Midbrain (tissue), 1 donor: ENCODE results near the gene ARFGEF2.
A peak's percentile ranks its signal among the peaks of the same experiment; 100 is the strongest.
"Not testable (repeated sequence)": the region's sequence is repeated elsewhere in the genome, so short reads cannot be mapped to it uniquely, and the experiment has no call there.

ENCODE experiments used
- DNase-seq: peaks from one replicate; lab custom pipeline; 2025; lab: John Stamatoyannopoulos, UW

The ARFGEF2 gene

DNA sequence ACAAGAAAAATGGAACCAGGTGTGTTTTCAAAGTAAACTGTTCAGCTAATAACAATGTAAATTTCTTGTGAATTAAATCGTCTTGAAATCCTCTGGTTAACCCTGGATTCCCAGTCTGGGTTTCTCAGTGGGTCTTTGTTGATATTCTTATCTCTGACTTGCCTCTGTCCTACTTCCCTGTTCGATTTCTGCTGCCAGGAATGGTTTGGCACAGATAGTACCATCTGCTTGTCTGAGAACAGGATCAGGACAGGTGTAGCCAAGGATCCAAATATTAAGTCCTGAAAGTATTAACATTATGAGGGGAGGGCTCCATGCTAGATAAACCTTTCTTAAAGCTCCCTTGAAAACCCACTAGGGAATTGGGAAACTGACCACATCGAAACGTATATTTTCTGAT is 30.1 kb downstream of the ARFGEF2 start:
- DNase-seq = no peak

DNA sequence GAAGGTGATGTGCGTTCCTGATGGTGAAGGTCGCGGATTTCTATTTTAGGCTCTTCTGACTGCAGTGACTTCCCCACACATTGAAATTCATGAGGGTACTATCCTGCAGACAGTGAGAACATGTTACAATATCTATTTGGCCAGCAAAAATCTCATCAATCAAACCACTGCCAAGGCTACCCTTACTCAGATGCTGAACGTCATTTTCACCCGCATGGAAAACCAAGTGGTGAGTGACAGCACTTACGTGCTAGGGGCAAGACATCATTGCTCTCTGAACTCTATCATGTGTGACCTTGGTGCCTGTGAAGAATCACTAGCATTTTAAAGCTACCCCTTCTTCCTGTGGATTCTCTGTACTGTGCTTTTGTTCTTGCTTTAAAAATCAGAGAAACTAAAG is 31.1 kb downstream of the ARFGEF2 start:
- no peak for DNase-seq

DNA sequence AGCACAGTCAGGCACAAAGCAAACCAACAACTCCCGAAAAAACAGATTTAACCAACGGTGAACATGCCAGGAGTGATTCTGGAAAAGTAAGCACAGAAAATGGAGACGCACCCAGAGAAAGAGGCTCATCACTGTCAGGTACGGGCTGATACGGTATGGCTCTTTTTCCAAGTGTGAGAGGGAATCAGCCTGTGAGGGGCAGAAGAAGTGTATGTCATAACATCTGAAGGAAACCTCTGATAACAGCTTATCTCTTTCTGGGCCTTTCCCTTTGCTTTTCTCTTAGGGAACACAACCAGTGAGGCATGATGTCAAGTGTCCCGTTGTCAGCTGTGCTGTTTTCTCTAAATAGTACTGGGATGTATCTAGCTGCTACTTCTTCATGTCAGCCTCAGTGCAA is 32.1 kb downstream of the ARFGEF2 start:
- no peak for DNase-seq

- DNase-seq = no peak
Measured at GRCh38 chr20:48956052-48956451, 34.5 kb downstream of the ARFGEF2 start.

- DNase-seq = no peak
Measured at GRCh38 chr20:48957053-48957481, 35.6 kb downstream of the ARFGEF2 start.

- DNase-seq = no peak
Measured at GRCh38 chr20:48957533-48957932, 36.0 kb downstream of the ARFGEF2 start.

DNA sequence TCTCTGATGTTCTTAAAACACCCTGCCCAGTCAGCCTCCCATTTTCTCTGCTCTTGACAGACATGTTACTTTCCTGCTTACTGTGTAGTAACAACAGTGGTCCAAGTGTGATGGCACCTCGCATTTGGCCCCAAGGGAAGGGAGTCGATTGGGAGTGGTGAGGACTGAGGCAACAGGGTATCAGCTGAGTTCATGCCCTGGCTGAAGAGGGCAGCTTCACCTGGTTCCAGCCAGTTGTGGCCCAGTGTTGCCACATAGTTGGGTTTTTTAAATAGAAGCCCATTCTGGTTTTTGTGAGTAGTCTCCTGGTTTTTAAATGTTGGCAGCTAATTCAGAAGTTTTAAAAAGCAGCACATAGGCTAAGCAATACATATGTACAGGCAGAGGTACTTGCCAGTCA is 37.2 kb downstream of the ARFGEF2 start:
- DNase-seq = no peak

DNA sequence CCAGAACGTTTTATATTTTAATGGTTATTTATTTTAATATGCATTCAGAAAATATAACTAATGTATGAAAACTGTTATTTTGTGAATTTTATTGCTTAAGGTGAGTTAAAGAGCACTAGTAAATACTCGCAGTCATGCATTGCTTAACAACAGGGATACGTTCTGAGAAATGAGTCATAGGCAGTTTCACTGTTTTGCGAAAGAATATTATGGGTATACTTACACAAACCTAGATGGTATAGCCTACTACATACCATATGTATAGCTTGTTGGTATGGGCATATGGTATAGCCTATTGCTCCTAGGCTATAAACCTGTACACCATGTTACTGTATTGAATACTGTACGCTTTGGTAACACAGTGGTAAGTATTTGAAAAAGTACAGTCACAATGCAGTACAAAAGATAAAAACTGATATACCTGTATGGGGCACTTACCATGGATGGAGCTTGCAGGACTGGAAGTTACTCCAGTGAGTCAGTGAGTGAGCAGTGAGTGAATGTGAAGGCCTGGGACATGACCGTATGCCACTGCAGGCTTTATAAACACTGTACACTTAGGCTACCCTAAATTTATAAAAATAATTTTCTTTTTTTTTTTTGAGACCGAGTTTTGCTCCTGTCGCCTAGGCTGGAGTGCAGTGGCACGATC is 38.5 kb downstream of the ARFGEF2 start:
- no peak for DNase-seq

- no peak for DNase-seq
Measured at GRCh38 chr20:48962421-48962820, 40.9 kb downstream of the ARFGEF2 start.

GRCh38 chr20:48962976-48963771 is 41.7 kb downstream of the ARFGEF2 start:
- peak; percentile 24 for DNase-seq

DNA sequence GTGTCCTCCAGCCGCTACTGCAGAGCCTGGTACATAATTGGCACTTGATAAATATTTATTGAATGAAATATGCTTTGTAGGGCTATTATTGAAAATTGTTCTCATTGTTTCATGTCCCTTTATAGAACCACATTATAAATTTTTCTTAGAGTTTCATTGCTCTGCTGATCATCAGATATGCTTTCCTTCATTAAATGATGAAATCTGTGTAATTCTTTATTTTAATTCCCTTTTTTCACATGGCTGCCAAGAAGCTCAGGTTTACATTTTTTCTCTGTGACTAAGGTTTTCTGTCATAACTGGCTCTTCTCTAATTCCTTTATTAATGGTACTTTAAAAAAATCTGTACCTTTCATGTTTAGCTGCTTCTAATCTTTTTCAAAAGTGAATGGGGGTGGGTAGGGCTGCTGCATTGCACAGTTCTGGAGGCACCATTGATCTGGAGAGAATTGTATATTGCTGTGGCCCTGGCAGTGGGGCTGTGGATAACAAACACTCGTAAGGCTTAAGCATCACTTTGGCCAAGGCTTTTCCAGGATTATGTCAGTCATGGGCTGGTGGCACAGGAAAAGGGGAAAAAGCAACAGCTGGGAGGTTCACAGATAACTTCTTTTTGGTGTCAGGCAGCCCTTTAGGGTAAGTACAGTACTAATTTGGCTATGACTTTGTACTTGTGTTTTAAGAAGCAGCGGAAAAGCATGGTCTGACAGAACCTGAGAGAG is 43.8 kb downstream of the ARFGEF2 start:
- DNase-seq = no peak

GRCh38 chr20:48970681-48971365 is 49.3 kb downstream of the ARFGEF2 start:
- DNase-seq = no peak

GRCh38 chr20:48971956-48972355 is 50.4 kb downstream of the ARFGEF2 start:
- DNase-seq = no peak

GRCh38 chr20:48972816-48973215 is 51.3 kb downstream of the ARFGEF2 start:
- DNase-seq = no peak

GRCh38 chr20:48975955-48976354 is 54.4 kb downstream of the ARFGEF2 start:
- no peak for DNase-seq

DNA sequence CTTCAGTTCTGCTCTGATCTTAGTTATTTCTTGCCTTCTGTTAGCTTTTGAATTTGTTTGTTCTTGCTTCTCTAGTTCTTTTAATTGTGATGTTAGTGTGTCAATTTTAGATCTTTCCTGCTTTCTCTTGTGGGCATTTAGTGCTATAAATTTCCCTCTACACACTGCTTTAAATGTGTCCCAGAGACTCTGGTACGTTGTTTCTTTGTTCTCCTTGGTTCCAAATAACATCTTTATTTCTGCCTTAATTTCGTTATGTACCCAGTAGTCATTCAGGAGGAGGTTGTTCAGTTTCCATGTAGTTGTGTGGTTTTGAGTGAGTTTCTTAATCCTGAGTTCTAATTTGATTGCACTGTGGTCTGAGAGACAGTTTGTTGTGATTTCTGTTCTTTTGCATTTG is 58.5 kb downstream of the ARFGEF2 start:
- not testable (repeated sequence) for DNase-seq

DNA sequence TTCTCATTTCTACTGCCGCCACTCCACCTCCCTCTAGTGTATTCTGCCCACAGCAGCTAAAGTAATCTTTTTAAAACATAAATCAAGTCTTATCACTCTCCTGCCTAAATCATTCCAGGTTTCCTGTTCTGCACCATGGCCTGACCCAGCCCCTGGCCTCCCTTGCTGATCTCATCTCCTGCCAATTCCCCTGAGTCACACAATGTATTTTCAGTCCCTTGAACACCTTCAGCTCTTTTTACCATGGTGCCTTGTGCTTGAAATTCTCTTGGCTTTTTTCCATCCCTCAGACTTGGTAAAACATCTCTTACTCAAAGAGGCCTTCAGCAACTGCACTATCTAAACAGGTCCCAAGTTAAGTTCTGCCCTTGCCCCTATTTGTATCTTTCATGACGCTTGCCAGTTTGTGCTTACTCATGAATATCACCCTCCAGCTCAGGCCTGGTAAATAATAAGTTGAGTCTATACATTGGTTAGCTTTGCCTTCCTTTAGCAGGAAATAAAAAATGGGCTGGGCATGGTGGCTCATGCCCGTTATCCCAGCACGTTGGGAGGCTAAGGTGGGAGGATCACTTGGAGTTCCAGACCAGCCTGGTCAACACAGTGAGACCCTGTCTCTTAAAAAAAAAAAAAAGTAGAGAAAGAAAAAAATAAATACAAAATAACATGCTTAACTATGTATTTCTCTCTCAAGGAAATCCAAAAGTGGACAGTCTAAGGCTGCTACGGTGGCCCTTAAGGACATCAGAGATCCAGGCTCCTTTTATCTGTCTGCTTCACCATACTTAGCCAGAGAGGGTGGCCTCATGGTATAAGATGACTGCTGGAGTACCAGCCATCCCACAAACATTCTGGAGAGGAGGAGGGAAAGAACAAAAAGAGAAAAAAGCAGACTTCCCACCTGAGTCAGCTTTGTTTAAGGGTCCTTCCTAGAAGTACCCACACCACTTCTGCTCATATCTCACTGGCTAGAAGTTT is 62.2 kb downstream of the ARFGEF2 start:
- no peak for DNase-seq

GRCh38 chr20:48984575-48985219 is 63.2 kb downstream of the ARFGEF2 start:
- DNase-seq = no peak

DNA sequence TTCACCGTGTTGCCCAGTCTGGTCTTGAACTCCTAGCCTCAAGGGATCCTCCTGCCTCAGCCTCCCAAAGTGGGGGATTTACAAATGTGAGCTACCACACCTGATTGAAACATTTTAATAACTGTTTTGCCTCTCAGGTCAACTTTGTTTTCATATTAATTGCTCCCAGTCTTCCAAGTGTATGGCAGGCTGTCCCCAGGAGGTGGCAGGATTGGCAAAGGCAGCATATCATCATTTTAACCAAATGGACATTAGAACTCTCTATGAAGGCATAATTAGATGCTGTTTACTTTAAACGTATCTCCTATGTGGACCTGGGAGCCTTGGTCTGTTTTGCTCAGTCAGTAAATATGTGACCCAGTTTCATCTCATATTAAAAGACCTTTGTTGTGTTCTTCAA is 65.4 kb downstream of the ARFGEF2 start:
- DNase-seq = peak; percentile 24

GRCh38 chr20:48990467-48990866 is 69.0 kb downstream of the ARFGEF2 start:
- no peak for DNase-seq

DNA sequence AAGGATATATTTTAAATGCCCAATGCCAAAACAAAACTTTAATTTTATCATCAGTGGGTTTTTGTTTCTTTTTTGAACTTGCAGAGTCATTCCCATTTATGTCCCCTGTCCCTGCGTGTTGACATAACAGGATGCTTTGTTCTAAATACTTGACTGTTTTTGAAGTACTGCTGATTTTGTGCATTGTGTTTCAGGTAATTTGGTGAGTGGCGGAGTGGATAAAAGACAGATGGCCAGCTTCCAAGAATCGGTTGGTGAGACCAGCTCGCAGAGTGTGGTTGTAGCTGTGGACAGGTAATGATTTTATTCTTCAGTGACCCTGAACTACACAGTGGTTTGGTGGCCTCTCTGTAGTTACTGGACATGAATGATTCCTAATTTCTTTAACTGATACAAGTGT is 74.1 kb downstream of the ARFGEF2 start:
- no peak for DNase-seq
